ENCODE measurements around the gene TNNT2. TPM values are rescaled to one million over a fixed set of nuclear protein-coding genes. Genes with fewer than 3 reads are reported as not detected.
A peak's percentile ranks its signal among the peaks of the same experiment; 100 is the strongest.

TNNT2 gene
- 0.45 and 2.9 TPM in 2 replicates for total RNA-seq (2014; rRNA removed; shearing (Covaris generic))

GRCh38 chr1:201377611-201378092 lies at the start of gene TNNT2:
Gene TNNT2 (minus strand): TSS chr1:201377680. CDS start chr1:201373254, 4,426 bp downstream.
- DNase-seq (ENCODE audit: low spot score): no peak

- DNase-seq (ENCODE audit: low spot score): no peak
Measured at GRCh38 chr1:201426479-201427310, 49.2 kb upstream of the TNNT2 start.

GRCh38 chr1:201424146-201424545 lies 46.7 kb upstream of the TNNT2 start:
- no peak for DNase-seq (ENCODE audit: low spot score)

DNA sequence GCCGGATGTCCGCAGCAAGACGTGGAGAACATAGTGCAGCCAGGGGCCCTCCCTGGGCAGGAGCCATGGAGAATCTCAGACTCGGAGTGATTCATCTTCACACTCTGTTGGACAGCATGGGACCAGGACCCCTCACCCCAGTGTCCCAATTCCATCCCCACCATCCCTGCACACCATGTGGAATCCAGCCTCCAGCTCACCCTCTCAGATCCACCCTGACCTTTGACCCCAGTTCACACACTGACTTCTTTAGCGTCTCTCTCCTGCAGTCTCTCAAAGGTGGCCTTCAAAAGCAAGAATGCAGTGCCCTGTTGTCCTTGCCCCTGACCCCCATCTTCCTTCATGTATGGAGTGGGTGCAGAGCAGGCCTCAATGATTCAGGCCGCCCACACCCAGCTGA lies 46.2 kb upstream of the TNNT2 start:
- no peak for DNase-seq (ENCODE audit: low spot score)

GRCh38 chr1:201422436-201423030 lies 45.1 kb upstream of the TNNT2 start:
- DNase-seq (ENCODE audit: low spot score): no peak

- DNase-seq (ENCODE audit: low spot score): no peak
Measured at GRCh38 chr1:201422026-201422425, 44.5 kb upstream of the TNNT2 start.

DNA sequence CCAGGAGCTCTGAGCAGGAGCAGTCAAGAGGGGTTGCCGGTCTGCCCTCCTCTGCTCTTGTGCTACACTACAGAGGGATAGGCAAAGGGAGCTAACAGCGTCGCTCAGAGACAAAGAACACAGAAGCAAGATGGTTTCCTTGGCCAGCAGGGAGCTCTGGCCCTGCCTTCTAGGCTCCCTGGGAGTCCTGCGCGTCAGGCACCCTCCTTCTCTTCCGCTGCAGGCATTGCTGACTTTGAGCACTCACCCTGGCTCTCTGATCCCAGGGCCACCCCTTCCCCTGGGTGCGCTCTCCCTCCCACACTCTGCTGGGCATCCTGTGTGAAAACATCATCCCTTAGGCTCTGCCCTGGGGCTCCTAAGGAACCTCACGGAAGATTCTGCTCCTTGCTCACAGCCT lies 43.6 kb upstream of the TNNT2 start:
- DNase-seq (ENCODE audit: low spot score): no peak

GRCh38 chr1:201420608-201421002 lies 43.1 kb upstream of the TNNT2 start:
- no peak for DNase-seq (ENCODE audit: low spot score)

DNA sequence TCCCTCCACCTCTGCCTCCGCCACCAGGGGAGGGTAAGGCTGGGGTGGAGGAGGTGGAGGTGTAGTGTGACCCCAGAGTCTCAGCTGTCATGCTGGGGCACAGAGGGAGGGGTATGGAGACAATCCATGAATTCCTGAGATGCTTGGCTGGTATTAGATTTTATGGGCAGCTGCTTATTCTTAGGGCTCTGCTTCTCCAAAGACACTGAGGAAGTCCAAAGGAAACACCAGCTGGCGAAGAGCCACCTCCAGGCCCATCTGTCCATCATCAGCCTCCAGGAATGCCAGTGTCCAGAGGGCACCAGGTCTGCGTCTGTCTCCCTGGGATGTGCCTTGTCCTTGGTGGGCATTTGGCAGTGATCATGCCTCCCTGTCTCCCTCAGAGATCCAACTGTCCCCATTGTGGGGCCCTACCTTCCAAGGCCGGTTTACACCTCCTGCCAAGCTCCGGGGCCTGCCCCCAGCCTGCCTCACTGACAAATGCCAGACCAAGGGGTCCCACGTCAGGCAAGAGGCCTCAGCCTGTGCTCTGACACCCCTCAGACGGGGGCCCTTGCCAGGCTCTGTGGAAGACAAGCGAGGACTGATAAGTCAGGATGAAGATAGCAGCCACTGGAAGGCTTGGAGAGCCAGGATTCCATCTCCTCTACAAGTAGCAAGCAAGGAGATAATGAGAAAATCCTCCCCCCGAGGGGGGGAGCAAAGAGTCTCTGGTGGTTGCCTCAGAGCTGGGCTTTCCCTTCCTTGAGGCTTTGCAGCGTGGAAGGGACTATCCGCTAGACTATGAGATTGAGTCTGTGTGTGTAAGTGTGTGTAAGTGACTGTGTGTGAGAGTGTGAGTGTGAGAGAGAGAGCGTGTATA lies 42.5 kb upstream of the TNNT2 start:
- peak; percentile 58 for DNase-seq (ENCODE audit: low spot score)

DNA sequence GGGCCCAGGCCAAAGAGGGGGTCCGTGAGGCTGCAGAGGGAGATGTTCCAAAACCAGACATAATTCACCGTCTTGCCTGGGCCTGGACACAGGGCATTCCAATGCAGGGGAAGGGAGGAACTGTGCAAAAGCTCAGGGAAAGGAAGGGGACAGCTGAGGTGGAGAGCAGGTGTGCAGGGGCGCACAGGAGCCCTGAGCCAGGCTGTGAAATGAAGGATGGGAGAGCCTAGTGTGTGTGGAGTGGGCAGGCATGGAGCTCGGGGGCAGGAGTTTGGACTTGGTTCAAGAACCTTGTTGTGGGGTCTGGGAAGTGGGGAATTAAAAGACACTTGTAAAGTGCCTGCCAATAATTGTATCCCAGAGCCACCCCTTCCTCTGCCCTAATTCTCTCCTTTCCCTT lies 41.8 kb upstream of the TNNT2 start:
- DNase-seq (ENCODE audit: low spot score): no peak

- DNase-seq (ENCODE audit: low spot score): no peak
Measured at GRCh38 chr1:201418461-201418860, 41.0 kb upstream of the TNNT2 start.

DNA sequence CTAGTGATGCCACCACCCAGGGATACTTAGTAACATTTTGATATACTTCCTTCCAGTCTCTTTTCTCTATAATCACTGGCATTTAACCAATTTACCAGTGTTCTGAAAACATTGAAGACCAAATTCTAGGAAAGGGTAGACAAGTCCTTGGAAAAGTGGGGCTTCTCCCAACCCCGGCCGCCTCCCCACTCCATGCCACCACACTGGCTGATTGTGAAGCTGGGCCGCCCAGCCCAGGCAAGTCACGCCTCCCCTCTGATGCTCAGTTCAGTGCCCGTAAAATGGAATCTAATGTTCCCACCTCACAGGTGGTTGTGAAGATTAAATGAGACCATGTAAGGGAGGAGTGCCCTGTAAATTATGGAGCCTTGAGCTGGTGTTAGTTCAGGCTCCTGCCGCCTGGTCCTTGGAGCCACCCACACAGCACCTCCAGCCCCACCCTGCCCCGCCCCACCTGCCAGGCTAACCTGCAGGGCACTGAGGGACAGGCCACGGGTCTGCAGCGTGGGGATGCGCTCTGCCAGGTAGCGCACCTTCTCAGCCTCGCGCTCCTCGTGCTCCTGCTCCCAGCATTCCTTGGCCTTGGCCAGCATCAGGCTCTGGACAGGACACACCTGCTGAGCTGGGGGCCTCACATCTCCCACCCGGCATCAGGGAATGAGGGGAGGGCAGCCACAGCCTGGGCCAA lies 36.7 kb upstream of the TNNT2 start:
- DNase-seq (ENCODE audit: low spot score): no peak

- no peak for DNase-seq (ENCODE audit: low spot score)
Measured at GRCh38 chr1:201411292-201411691, 33.8 kb upstream of the TNNT2 start.

- DNase-seq (ENCODE audit: low spot score): no peak
Measured at GRCh38 chr1:201409440-201409839, 32.0 kb upstream of the TNNT2 start.

GRCh38 chr1:201408834-201409200 lies 31.3 kb upstream of the TNNT2 start:
- no peak for DNase-seq (ENCODE audit: low spot score)

- peak; percentile 88 for DNase-seq (ENCODE audit: low spot score)
Measured at GRCh38 chr1:201408176-201408833, 30.8 kb upstream of the TNNT2 start.

GRCh38 chr1:201406831-201407406 lies 29.4 kb upstream of the TNNT2 start:
- no peak for DNase-seq (ENCODE audit: low spot score)

GRCh38 chr1:201405484-201405831 lies 28.0 kb upstream of the TNNT2 start:
- no peak for DNase-seq (ENCODE audit: low spot score)

- DNase-seq (ENCODE audit: low spot score): no peak
Measured at GRCh38 chr1:201404722-201405483, 27.4 kb upstream of the TNNT2 start.

- DNase-seq (ENCODE audit: low spot score): no peak
Measured at GRCh38 chr1:201404055-201404454, 26.6 kb upstream of the TNNT2 start.

Data from A172 (cell line).